Activated CD4-positive, CD25-positive, alpha-beta regulatory T cell treated with anti-CD3 and anti-CD28 coated beads, Interleukin-2, amount 50 U/mL, for 16 hours (primary cell): ENCODE results near the gene EPOP.
A peak's percentile ranks its signal among the peaks of the same experiment; 100 is the strongest.

ENCODE experiments used
- DNase-seq: peaks from one replicate; pipeline ENCODE4 v3.0.0-alpha.2; 2020; ENCODE audit warnings: low read depth, low spot score

The EPOP gene

GRCh38 chr17:38705803-38706504, 31.2 kb upstream of the EPOP start:
- no peak for DNase-seq

- no peak for DNase-seq
Measured at GRCh38 chr17:38705523-38705802, 30.7 kb upstream of the EPOP start.

GRCh38 chr17:38704606-38705522, 30.1 kb upstream of the EPOP start, which contains the start of gene MLLT6:
TSS of gene MLLT6 (plus strand) at chr17:38705273. CDS start at chr17:38705633, 360 bp downstream.
- DNase-seq: peak; percentile 58

GRCh38 chr17:38703742-38704605, 29.2 kb upstream of the EPOP start:
- peak; percentile 68 for DNase-seq

GRCh38 chr17:38702916-38703741, 28.4 kb upstream of the EPOP start:
- DNase-seq: no peak

GRCh38 chr17:38702166-38702915, 27.6 kb upstream of the EPOP start:
- peak; percentile 64 for DNase-seq

GRCh38 chr17:38701504-38702165, 26.9 kb upstream of the EPOP start:
- DNase-seq: peak; percentile 63

- no peak for DNase-seq
Measured at GRCh38 chr17:38698760-38699159, 24.0 kb upstream of the EPOP start.

GRCh38 chr17:38697061-38697820, 22.5 kb upstream of the EPOP start:
- DNase-seq: no peak

- DNase-seq: no peak
Measured at GRCh38 chr17:38693700-38694329, 19.1 kb upstream of the EPOP start.

GRCh38 chr17:38691154-38691553, 16.4 kb upstream of the EPOP start:
- DNase-seq: no peak

GRCh38 chr17:38690386-38690785, 15.6 kb upstream of the EPOP start:
- DNase-seq: no peak

GRCh38 chr17:38687286-38687685, 12.5 kb upstream of the EPOP start:
- DNase-seq: no peak

- DNase-seq: no peak
Measured at GRCh38 chr17:38685491-38685890, 10.7 kb upstream of the EPOP start.

- no peak for DNase-seq
Measured at GRCh38 chr17:38681096-38681495, 6.3 kb upstream of the EPOP start.

GRCh38 chr17:38677819-38678218, 3.1 kb upstream of the EPOP start:
- DNase-seq: no peak

GRCh38 chr17:38676706-38677504, 2.1 kb upstream of the EPOP start:
- peak; percentile 59 for DNase-seq
